IgD-negative memory B cell (primary cell): ENCODE results near the gene SIRT2. TPM values are rescaled to one million over a fixed set of nuclear protein-coding genes. Genes with fewer than 3 reads are reported as not detected.
A peak's percentile ranks its signal among the peaks of the same experiment; 100 is the strongest.
"Not testable (repeated sequence)": the region's sequence is repeated elsewhere in the genome, so short reads cannot be mapped to it uniquely, and the experiment has no call there.

Source experiments
- H3K27ac Mint-ChIP-seq, 3 donors: one replicate each; pipeline ENCODE4 v1.8.0; 2020 to 2022; ENCODE audit warnings: mild to moderate bottlenecking in 3 of 3, mixed read lengths in 3 of 3, moderate library complexity in 1 of 3
- H3K27me3 Mint-ChIP-seq: one replicate; pipeline ENCODE4 v1.8.0; 2021; ENCODE audit warnings: mixed read lengths
- H3K36me3 Mint-ChIP-seq: one replicate; pipeline ENCODE4 v1.8.0; 2020; ENCODE audit warnings: mild to moderate bottlenecking, mixed read lengths
- H3K4me1 Mint-ChIP-seq, 3 donors: one replicate each; pipeline ENCODE4 v1.8.0; 2020 to 2022; ENCODE audit warnings: mixed read lengths in 3 of 3, mild to moderate bottlenecking in 1 of 3
- H3K4me3 Mint-ChIP-seq, 4 donors: one replicate each; pipeline ENCODE4 v1.8.0; 2020 to 2022; ENCODE audit warnings: mild to moderate bottlenecking in 4 of 4, mixed read lengths in 4 of 4, moderate library complexity in 3 of 4
- H3K9me3 Mint-ChIP-seq, 3 donors: one replicate each; pipeline ENCODE4 v1.8.0; 2020 to 2021; ENCODE audit warnings: mixed read lengths in 3 of 3, mild to moderate bottlenecking in 1 of 3
- polyA plus RNA-seq: library from polyadenylated mRNA; unstranded; fragments of 300-500 nt; fragmentation: Illumina TruSeq; gene quantifications from one replicate; pipeline ENCODE4 v1.2.3, GENCODE V29; 2021

Gene SIRT2
- polyA plus RNA-seq, 1 donor from 2014 or later, result 45.5 TPM

GRCh38 chr19:38833092-38833425 is 66.4 kb downstream of the SIRT2 start:
- Mint-ChIP-seq H3K4me1 (peaks cover 7 to 18% (median 11%) of the 10 kb centered on the region in 3 donors), H3K27ac (peak overlapping the region in 1 of 3 donors; percentile 25)

GRCh38 chr19:38831142-38831605 is 68.2 kb downstream of the SIRT2 start:
- Mint-ChIP-seq H3K9me3 (no peaks in the 10 kb centered on the region), H3K27ac (peak overlapping the region; percentile 86 to 94 (median 92)), H3K36me3 (peaks cover 11% of the 10 kb centered on the region), H3K4me1 (peaks cover 11 to 18% (median 11%) of the 10 kb centered on the region in 3 donors), H3K4me3 (peak overlapping the region; percentile 88 to 98 (median 94)), H3K27me3 (no peaks in the 10 kb centered on the region)

More at GRCh38 chr19:38833092-38833425, 66.4 kb downstream of the SIRT2 start:
- Mint-ChIP-seq H3K4me3 (peak overlapping the region in 2 of 4 donors; percentile 1 to 29), H3K36me3 (peaks cover 12% of the 10 kb centered on the region), H3K27me3 (no peaks in the 10 kb centered on the region), H3K9me3 (no peaks in the 10 kb centered on the region)

- Mint-ChIP-seq H3K27ac (peak overlapping the region; percentile 23 to 94 (median 86)), H3K4me1 (peaks cover 11 to 18% (median 11%) of the 10 kb centered on the region in 3 donors), H3K36me3 (peaks cover 13% of the 10 kb centered on the region), H3K4me3 (peak overlapping the region; percentile 88 to 98 (median 94)), H3K9me3 (no peaks in the 10 kb centered on the region), H3K27me3 (no peaks in the 10 kb centered on the region)
Observed at GRCh38 chr19:38830039-38830733, 69.2 kb downstream of the SIRT2 start.

GRCh38 chr19:38829203-38829602 is 70.2 kb downstream of the SIRT2 start:
- H3K27ac Mint-ChIP-seq, H3K9me3 Mint-ChIP-seq, H3K27me3 Mint-ChIP-seq: not testable (repeated sequence)
- Mint-ChIP-seq H3K4me3 (peak overlapping the region in 1 of 4 donors; percentile 88), H3K4me1 (peaks cover 11 to 18% (median 11%) of the 10 kb centered on the region in 3 donors), H3K36me3 (peaks cover 13% of the 10 kb centered on the region)

Other genes with a start within 250 kb of the SIRT2 start
- 31.6 TPM for gene CAPN12, start 155.1 kb downstream of the SIRT2 start, polyA plus RNA-seq
- not detected for gene LGALS7, start 126.1 kb downstream of the SIRT2 start, polyA plus RNA-seq
- gene LGALS7B, start 110.4 kb downstream of the SIRT2 start, polyA plus RNA-seq, result not detected
- not detected for gene LGALS4, start 86.7 kb downstream of the SIRT2 start, polyA plus RNA-seq
- gene ECH1, start 67.8 kb downstream of the SIRT2 start, polyA plus RNA-seq, result 307 TPM
- gene HNRNPL, start 49.6 kb downstream of the SIRT2 start, polyA plus RNA-seq, result 78.9 TPM
- 61.3 TPM for gene RINL, start 21.3 kb downstream of the SIRT2 start, polyA plus RNA-seq
- gene NFKBIB, start 351 bp upstream of the SIRT2 start, polyA plus RNA-seq, result 18.2 TPM
- gene CCER2, start 12.6 kb upstream of the SIRT2 start, polyA plus RNA-seq, result not detected
- gene SARS2, start 31.1 kb upstream of the SIRT2 start, polyA plus RNA-seq, result 21.7 TPM
- 75.4 TPM for gene MRPS12, start 31.3 kb upstream of the SIRT2 start, polyA plus RNA-seq
- gene FBXO17, start 76.1 kb upstream of the SIRT2 start, polyA plus RNA-seq, result not detected
- gene FBXO27, start 132.9 kb upstream of the SIRT2 start, polyA plus RNA-seq, result 0.38 TPM
- gene ACP7, start 184.8 kb upstream of the SIRT2 start, polyA plus RNA-seq, result not detected
- 3.7 TPM for gene PAK4, start 226.2 kb upstream of the SIRT2 start, polyA plus RNA-seq